Measurements from ENCODE around the gene NDRG3. TPM values are rescaled to one million over a fixed set of nuclear protein-coding genes. Genes with fewer than 3 reads are reported as not detected.

Gene NDRG3
- 10 to 100 TPM; 19.2 to 24.2 (median 22.7) TPM for total RNA-seq

DNA sequence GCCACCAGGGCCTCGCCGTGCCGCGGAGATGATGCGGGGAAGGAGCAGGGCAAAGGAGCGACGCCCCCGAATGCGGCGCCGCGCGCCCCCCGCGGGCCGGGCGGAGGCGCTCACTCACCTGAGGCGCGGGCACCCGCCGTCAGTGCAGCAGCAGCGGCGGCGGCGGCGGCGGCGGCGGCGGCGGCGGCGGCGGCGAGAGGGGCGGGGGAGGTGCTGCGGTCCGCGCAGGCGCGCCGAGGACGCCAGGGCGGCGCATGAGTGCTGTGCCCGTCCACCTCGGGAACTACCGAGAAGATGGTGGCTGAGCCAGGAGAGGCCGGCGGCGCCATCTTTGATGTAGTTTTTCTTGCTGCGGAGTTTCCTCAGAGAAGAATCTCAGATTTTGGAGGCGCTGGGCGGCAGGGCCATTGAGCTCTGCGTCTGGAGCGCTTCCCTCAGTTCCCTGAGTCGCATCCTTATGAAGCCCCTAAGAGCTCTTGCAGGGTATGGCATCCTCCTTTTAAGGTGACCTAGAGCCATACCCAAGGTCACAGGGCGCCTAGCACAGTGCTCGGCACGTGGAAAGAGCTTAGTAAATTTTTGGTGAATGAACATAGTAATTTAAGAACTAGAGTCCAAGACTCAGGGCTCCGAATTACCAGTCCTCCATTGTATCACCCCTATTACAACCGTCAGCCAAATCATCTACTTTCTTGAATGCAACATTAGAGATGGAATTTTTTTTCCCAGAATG lies at the start of gene NDRG3:
Gene NDRG3 (minus strand): TSS at position 164 of the 733 bp plus-strand sequence. CDS start 24,355 bp downstream, outside the sequence.
- no peak for TF ChIP-seq CTCF (IDR thresholded peaks at IDR 0.05)
- Histone ChIP-seq H3K27ac (no peak within 1 kb of the TSS), H3K4me3 (peak within 1 kb of the TSS; percentile 89), H3K36me3 (no peaks in the 10 kb centered on the region), H3K27me3 (no peaks in the 10 kb centered on the region), H3K4me1 (peaks cover 20% of the 10 kb centered on the region), H3K9me3 (no peaks in the 10 kb centered on the region)
- DNase-seq (ENCODE audit: low spot score in 2 of 2) = peak; percentile 96 to 98
- 2% methylated on average over 38 of the region's 63 CpGs for WGBS

DNA sequence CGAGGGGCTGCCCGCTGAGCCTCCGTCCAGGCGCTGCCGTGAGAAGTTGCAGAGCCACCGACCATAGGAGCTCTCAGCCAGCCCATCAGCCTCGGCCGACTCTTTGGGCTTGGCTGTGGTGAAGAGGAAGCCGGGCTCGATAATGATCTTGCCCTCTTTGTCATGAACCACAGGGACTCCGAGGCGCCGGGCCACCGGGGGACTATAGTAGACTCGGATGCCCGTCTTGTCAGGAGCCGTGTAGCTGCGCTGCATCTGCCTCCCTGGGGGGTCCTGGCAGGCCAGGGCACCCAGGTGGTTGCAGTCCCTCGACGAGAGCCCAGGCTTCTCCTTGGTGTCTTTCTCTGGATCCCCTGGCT lies 48.2 kb upstream of the NDRG3 start:
- WGBS = 57% methylated on average over 2 of the region's 20 CpGs

GRCh38 chr20:36793294-36794115 lies 47.6 kb upstream of the NDRG3 start:
- H3K4me1 ChIP-seq = peaks cover 3% of the 10 kb centered on the region
- no peak for DNase-seq (ENCODE audit: low spot score in 2 of 2)
- H3K9me3 ChIP-seq = no peaks in the 10 kb centered on the region
- no peak overlapping the region for H3K4me3 ChIP-seq
- TF ChIP-seq CTCF (IDR thresholded peaks at IDR 0.05) = no peak
- TF ChIP-seq EP300 (IDR thresholded peaks at IDR 0.05) = no peak
- 96% methylated on average over 16 of the region's 36 CpGs for WGBS
- H3K27me3 ChIP-seq = no peaks in the 10 kb centered on the region
- H3K36me3 ChIP-seq = peaks cover 78% of the 10 kb centered on the region
- no peak overlapping the region for H3K27ac ChIP-seq

More for the DNA sequence above, 48.2 kb upstream of the NDRG3 start:
- DNase-seq (ENCODE audit: low spot score in 2 of 2) = no peak
- Histone ChIP-seq H3K4me3 (no peak overlapping the region), H3K4me1 (peaks cover 3% of the 10 kb centered on the region), H3K36me3 (peaks cover 78% of the 10 kb centered on the region), H3K9me3 (no peaks in the 10 kb centered on the region), H3K27me3 (no peaks in the 10 kb centered on the region), H3K27ac (no peak overlapping the region)
- TF ChIP-seq EP300 (IDR thresholded peaks at IDR 0.05) = no peak
- no peak for TF ChIP-seq POLR2A (IDR thresholded peaks at IDR 0.05)

DNA sequence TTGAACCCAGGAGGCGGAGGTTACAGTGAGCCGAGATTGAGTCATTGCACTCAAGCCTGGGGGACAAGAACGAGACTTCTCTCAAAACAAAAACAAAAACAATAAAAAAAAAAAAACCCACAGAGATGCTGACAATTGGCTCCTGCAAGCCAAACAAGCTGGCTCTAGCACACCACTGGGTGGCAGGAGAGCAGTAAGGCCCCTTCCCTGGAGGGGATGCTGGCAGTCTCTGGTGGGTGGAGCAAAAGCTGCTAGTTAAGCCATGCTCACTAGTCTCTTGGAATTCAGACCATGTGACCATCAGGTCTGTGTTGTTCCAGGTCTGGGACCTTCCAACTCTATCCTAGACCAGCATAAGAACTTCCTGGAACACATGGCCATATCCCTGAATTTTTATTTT lies 46.5 kb upstream of the NDRG3 start:
- no peak for DNase-seq (ENCODE audit: low spot score in 2 of 2)
- H3K27ac ChIP-seq = no peak overlapping the region
- H3K36me3 ChIP-seq = peaks cover 71% of the 10 kb centered on the region
- WGBS = 64% methylated on average over 3 of the region's 3 CpGs
- peaks cover 3% of the 10 kb centered on the region for H3K4me1 ChIP-seq
- H3K27me3 ChIP-seq = no peaks in the 10 kb centered on the region
- TF ChIP-seq CTCF (IDR thresholded peaks at IDR 0.05) (no peak), EP300 (IDR thresholded peaks at IDR 0.05) (no peak), POLR2A (IDR thresholded peaks at IDR 0.05) (no peak), POLR2AphosphoS5 (IDR thresholded peaks at IDR 0.05) (no peak)
- no peaks in the 10 kb centered on the region for H3K9me3 ChIP-seq
- no peak overlapping the region for H3K4me3 ChIP-seq

- no peaks in the 10 kb centered on the region for H3K9me3 ChIP-seq
- no peak overlapping the region for H3K27ac ChIP-seq
- 94% methylated on average over 5 of the region's 5 CpGs for WGBS
- DNase-seq (ENCODE audit: low spot score in 2 of 2) = no peak
- H3K4me3 ChIP-seq = no peak overlapping the region
- H3K4me1 ChIP-seq = peaks cover 3% of the 10 kb centered on the region
- H3K27me3 ChIP-seq = no peaks in the 10 kb centered on the region
- H3K36me3 ChIP-seq = peaks cover 66% of the 10 kb centered on the region
- no peak for TF ChIP-seq CTCF (IDR thresholded peaks at IDR 0.05)
- TF ChIP-seq POLR2A (IDR thresholded peaks at IDR 0.05) = no peak
- no peak for TF ChIP-seq EP300 (IDR thresholded peaks at IDR 0.05)
- no peak for TF ChIP-seq POLR2AphosphoS5 (IDR thresholded peaks at IDR 0.05)
Measured at GRCh38 chr20:36791862-36792261, 46.0 kb upstream of the NDRG3 start.
